ENCODE data around the gene POLA2. TPM values are rescaled to one million over a fixed set of nuclear protein-coding genes. Genes with fewer than 3 reads are reported as not detected.
"Not testable (repeated sequence)": the region's sequence is repeated elsewhere in the genome, so short reads cannot be mapped to it uniquely, and the experiment has no call there.

The POLA2 gene
- total RNA-seq, 2 experiments from 2014 or later: 62.9 to 66.9 TPM

DNA sequence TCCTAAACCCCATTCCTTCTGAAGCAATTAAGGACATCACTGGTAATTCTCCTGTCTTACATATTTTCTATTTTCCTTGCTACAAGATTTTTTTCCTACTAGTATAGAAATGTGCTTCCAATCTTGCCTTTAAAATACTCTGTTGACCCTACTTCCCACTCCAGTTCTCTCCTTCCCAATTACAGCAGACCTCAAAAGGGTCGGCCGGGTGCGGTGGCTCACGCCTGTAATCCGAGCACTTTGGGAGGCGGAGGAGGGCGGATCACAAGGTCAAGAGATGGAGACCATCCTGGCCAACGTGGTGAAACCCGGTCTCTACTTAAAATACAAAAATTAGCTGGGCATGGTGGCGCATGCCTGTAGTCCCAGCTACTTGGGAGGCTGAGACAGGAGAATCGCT is 3.0 kb downstream of the POLA2 start:
- intact Hi-C loops (cut with micrococcal nuclease): loop anchor here (10.0 kb wide), 2 partner anchors 130 to 250 kb away; partner anchors contain the start of gene SYVN1
- Mint-ChIP-seq H3K4me1 (ENCODE audit: low read depth) (peaks cover 36% of the 10 kb centered on the region), H3K4me3 (peak overlapping the region; percentile 47), H3K27ac (peak overlapping the region; percentile 25), H3K36me3 (peaks cover 42% of the 10 kb centered on the region)
- ChIA-PET POLR2A (interaction anchor here (0.7 to 1.5 kb wide), 2 partner anchors 69 to 198 kb away, joined by 3 read pairs; partner anchors contain the start of gene DPF2), CTCF (interaction anchor here (1.3 to 2.4 kb wide), 3 partner anchors 11 to 65 kb away, joined by 7 to 9 read pairs (median 9); no protein-coding TSS in a partner anchor)
- not testable (repeated sequence) for H3K27me3 Mint-ChIP-seq, DNase-seq, H3K9me3 Mint-ChIP-seq

DNA sequence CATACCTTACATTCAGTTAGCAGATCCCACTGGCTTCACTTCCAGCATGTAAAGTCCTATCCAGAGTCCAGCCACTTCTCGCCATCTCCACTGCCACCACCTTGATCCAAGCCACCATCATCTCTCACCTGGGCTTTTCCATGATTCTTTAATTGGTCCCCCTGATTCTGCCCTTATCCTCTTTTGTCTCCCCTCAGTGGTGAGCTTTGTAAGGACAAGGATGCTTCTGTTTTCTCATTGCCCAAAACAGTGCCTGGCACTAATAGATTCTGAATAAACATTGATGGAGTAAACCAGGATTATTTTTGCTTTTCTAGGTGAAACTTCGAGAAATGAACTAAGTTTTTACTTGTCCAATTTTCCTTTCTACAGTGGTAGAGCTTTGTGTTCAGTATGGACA is 4.4 kb downstream of the POLA2 start:
- Mint-ChIP-seq H3K27me3 (no peaks in the 10 kb centered on the region), H3K4me3 (no peak overlapping the region), H3K9me3 (no peaks in the 10 kb centered on the region), H3K36me3 (peaks cover 50% of the 10 kb centered on the region), H3K27ac (no peak overlapping the region), H3K4me1 (ENCODE audit: low read depth) (peaks cover 28% of the 10 kb centered on the region)
- no peak for DNase-seq
- ChIA-PET CTCF (interaction anchor here (1.3 to 2.4 kb wide), 4 partner anchors 9 to 64 kb away, joined by 3 to 9 read pairs (median 8); no protein-coding TSS in a partner anchor), POLR2A (interaction anchor here (0.6 kb wide), 1 partner anchor 11 kb away, joined by 3 read pairs; no protein-coding TSS in a partner anchor)
- intact Hi-C loops (cut with micrococcal nuclease): loop anchor here (10.0 kb wide), 2 partner anchors 131 to 249 kb away; partner anchors contain the start of gene SYVN1

DNA sequence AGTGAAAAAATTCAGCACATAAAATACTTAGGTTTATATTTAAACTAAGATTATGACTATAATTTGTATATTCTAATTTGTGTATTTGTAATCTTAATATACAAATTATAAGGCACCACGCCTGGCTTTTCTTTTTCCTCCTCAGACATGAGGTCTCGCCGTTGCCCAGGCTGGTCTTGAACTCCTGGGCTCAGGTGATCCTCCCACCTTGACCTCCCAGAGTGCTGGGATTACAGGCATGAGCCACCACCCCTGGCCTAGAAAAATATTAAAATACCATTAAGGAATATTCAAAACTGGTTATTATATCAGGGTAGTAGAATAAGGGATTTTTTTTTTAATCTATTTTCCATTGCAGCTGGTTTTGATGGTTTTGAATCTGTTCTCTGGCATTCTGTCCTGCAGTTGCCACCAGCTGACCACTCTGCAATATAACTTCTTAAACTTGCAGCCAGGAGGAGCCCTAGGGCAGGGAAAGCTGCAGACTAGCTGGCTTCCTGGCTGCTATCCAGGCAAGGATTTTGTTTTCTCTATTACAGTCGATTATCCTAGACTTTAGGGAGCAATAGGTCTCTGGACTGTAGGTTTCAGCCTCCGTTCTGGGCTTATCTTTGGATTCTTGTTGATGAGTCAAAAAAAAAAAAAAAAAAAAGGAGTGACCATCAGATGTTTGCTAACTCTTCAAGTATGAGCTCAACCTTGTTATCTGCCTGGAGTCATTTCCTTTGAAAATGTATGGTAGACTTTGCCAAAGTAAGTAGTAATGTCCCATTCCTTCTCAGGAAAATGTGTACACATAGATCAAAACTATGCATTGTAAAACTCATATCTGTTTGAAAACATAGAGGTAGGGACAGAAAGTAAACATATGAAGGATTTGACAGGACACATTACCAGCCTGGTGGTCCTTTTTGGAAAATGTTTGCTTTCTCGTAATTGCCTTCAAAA is 13.2 kb downstream of the POLA2 start:
- CTCF ChIA-PET: interaction anchor here (0.6 to 8.8 kb wide), 9 partner anchors 10 to 76 kb away, joined by 3 to 104 read pairs (median 3); partner anchors contain the start of genes CDC42EP2, DPF2 and POLA2
- intact Hi-C loops (cut with micrococcal nuclease): loop anchor here (1.0 to 5.0 kb wide), 2 partner anchors 40 to 57 kb away; partner anchors contain the start of gene DPF2
- DNase-seq: peak; percentile 45

DNA sequence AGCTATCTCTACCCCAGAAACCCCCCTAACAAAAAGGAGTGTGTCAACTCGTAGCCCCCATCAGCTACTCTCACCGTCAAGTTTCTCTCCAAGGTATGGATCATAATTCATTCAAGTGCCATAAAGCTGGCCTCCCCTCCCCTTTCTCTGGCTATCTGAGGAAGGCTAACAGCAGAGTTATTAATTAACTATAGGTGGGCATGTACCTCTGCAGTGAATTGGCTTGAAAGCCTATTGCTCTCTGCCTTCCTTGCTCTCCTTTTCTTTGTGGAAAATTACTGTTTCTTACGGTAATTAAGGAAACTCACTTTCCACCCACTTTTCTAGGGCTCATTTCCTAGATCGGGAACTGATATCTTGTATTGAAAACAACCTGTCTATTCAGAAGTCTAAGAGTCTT is 14.1 kb downstream of the POLA2 start:
- ChIA-PET POLR2A (interaction anchor here (0.6 kb wide), 1 partner anchor 1885 kb away, joined by 4 read pairs; no protein-coding TSS in a partner anchor), CTCF (interaction anchor here (1.1 to 8.8 kb wide), 4 partner anchors 10 to 55 kb away, joined by 3 to 104 read pairs (median 22); partner anchors contain the start of gene CDC42EP2)
- DNase-seq: no peak
- Mint-ChIP-seq H3K27ac (no peak overlapping the region), H3K9me3 (no peaks in the 10 kb centered on the region), H3K27me3 (no peaks in the 10 kb centered on the region), H3K36me3 (peaks cover 43% of the 10 kb centered on the region), H3K4me3 (no peak overlapping the region), H3K4me1 (ENCODE audit: low read depth) (peaks cover 25% of the 10 kb centered on the region)
- intact Hi-C loops (cut with micrococcal nuclease): loop anchor here (1.0 to 5.0 kb wide), 2 partner anchors 39 to 56 kb away; partner anchors contain the start of gene DPF2

More for the DNA sequence above, 13.2 kb downstream of the POLA2 start:
- no peak overlapping the region for H3K27ac Mint-ChIP-seq
- no peak overlapping the region for H3K4me3 Mint-ChIP-seq
- H3K36me3 Mint-ChIP-seq: peaks cover 42% of the 10 kb centered on the region
- H3K27me3 Mint-ChIP-seq: no peaks in the 10 kb centered on the region
- H3K4me1 Mint-ChIP-seq (ENCODE audit: low read depth): peaks cover 19% of the 10 kb centered on the region
- POLR2A ChIA-PET: interaction anchor here (0.6 kb wide), 1 partner anchor 144 kb away, joined by 3 read pairs; no protein-coding TSS in a partner anchor
- no peaks in the 10 kb centered on the region for H3K9me3 Mint-ChIP-seq

DNA sequence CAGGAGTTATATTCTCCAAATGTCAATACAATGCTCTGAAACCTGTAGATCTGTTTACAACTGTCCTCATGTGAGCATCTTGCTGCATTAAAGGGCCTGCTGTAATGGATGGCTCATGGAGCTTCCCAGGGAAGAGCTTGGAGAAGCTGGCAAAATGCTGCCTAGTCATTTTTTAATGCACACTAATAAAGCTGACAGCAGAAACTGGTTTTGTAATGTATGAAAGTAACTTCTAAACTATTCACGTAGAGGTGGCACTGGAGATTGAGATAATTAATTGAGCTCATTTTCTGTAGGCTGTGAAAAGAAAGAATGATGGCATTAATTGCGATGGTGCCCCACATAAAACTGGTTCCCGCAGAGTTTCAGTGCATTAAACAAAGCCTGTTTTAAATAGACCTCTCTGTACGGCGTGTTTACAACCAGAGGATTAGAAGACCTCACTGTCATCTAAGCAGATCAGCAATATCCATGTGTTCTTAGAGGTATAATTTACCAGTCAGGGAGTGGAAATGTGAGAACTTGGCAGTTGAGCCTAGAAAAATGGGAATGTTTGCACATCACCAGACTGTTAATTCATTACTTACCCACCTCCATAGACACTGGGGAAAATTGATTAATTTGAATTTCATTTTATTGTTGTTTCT is 16.0 kb downstream of the POLA2 start:
- no peak for DNase-seq
- no peaks in the 10 kb centered on the region for H3K27me3 Mint-ChIP-seq
- peaks cover 52% of the 10 kb centered on the region for H3K36me3 Mint-ChIP-seq
- no peaks in the 10 kb centered on the region for H3K9me3 Mint-ChIP-seq
- POLR2A ChIA-PET: no interaction called here
- CTCF ChIA-PET: interaction anchor here (0.8 to 8.8 kb wide), 6 partner anchors 15 to 168 kb away, joined by 3 to 104 read pairs (median 4); partner anchors contain the start of gene CDC42EP2
- no peak overlapping the region for H3K4me3 Mint-ChIP-seq
- intact Hi-C loops (cut with micrococcal nuclease): loop anchor here (5.0 kb wide), 1 partner anchor 55 kb away; the partner anchor contains the start of gene DPF2
- peaks cover 25% of the 10 kb centered on the region for H3K4me1 Mint-ChIP-seq (ENCODE audit: low read depth)
- H3K27ac Mint-ChIP-seq: no peak overlapping the region

DNA sequence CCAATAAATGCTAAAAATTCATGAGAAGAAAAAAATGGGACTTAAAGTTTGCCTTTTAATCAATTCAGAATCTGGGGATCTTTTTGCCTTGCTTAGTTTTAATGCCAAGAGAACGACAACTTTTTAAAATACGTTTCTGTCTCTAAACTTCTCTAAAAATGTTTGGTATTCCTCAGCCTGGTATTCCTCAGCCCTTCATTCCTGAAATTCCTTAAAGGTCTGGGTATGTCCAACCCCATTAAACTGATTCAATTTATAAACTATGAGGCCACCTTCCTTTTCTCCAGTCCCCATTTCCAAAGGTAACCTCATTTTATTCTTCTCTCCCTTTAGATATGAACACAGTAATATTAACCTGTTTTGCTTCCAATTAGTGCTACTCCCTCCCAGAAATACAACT is 16.6 kb downstream of the POLA2 start:
- H3K4me3 Mint-ChIP-seq: no peak overlapping the region
- no peaks in the 10 kb centered on the region for H3K27me3 Mint-ChIP-seq
- H3K36me3 Mint-ChIP-seq: peaks cover 52% of the 10 kb centered on the region
- DNase-seq: no peak
- ChIA-PET CTCF (interaction anchor here (1.1 to 8.8 kb wide), 3 partner anchors 16 to 51 kb away, joined by 4 to 104 read pairs (median 4); partner anchors contain the start of gene CDC42EP2), POLR2A (interaction anchor here (0.6 kb wide), 1 partner anchor 16 kb away, joined by 3 read pairs; the partner anchor contains the start of gene POLA2)
- no peaks in the 10 kb centered on the region for H3K9me3 Mint-ChIP-seq
- H3K27ac Mint-ChIP-seq: no peak overlapping the region
- H3K4me1 Mint-ChIP-seq (ENCODE audit: low read depth): peaks cover 25% of the 10 kb centered on the region
- intact Hi-C loops (cut with micrococcal nuclease): loop anchor here (5.0 kb wide), 1 partner anchor 54 kb away; the partner anchor contains the start of gene DPF2

DNA sequence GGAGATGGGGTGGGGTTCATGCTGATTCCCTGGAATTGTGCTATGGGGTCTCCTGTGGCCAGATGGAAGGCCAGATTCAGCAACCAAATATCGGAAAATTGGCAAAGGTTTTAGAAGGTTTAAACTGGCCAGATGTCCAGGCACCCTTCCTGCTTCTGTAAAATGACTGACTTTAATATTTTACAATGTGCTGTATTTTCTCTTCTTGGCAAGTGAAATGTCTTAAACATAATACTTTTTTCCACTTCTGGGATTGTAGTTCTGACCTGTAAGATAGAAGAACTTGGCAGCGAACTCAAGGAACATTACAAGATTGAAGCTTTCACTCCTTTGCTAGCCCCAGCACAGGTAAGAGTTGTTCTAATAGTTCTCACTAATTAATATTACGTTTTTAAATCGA is 17.5 kb downstream of the POLA2 start:
- DNase-seq: no peak
- Mint-ChIP-seq H3K4me3 (no peak overlapping the region), H3K9me3 (no peaks in the 10 kb centered on the region), H3K27ac (peak overlapping the region; percentile 83), H3K4me1 (ENCODE audit: low read depth) (peaks cover 25% of the 10 kb centered on the region), H3K27me3 (no peaks in the 10 kb centered on the region), H3K36me3 (peaks cover 51% of the 10 kb centered on the region)
- POLR2A ChIA-PET: interaction anchor here (0.6 to 2.5 kb wide), 4 partner anchors 17 to 225 kb away, joined by 3 to 11 read pairs (median 3); partner anchors contain the start of gene POLA2
- intact Hi-C loops (cut with micrococcal nuclease): loop anchor here (5.0 kb wide), 1 partner anchor 53 kb away; the partner anchor contains the start of gene DPF2
- CTCF ChIA-PET: interaction anchor here (1.1 to 8.8 kb wide), 7 partner anchors 13 to 54 kb away, joined by 3 to 104 read pairs (median 6); partner anchors contain the start of genes CDC42EP2 and POLA2

DNA sequence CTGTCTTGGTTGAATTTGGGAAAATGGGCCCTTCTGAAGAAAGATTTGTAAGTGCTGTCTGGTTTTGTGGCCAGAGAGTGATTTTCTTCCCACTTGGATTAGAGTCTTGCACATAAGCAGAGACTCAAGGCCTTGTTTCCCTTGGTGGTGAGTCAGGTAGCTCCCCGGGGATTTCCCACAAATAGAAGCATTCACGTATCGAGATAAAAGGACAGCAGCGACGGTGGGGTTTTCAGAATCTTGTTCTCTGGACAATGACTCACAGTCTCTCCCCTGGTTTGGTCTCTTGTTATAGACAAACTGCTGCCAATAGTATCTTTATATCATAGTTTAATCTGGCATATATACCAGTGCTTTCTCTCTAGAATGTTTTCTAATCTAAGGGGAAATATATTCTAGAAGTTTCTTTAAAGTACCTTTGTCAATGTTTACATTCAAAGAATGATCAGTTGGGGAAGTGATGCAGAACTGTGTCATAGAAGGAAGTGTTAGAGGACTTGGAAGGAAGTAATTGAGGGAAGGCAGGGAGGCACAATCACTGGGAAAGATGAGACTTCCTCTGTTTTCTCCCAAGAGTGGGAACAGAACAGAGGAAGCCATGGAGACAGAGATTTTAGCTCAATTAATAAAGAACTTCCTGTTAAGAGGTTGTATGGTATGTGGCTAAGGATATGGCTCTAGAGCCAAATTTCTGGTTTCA is 18.1 kb downstream of the POLA2 start:
- ChIA-PET POLR2A (interaction anchor here (0.6 to 2.5 kb wide), 5 partner anchors 18 to 224 kb away, joined by 3 to 11 read pairs (median 3); partner anchors contain the start of gene POLA2), CTCF (interaction anchor here (0.7 to 8.8 kb wide), 7 partner anchors 14 to 75 kb away, joined by 3 to 104 read pairs (median 6); partner anchors contain the start of genes CDC42EP2 and POLA2)
- peak overlapping the region; percentile 83 for H3K27ac Mint-ChIP-seq
- H3K4me1 Mint-ChIP-seq (ENCODE audit: low read depth): peaks cover 25% of the 10 kb centered on the region
- peaks cover 55% of the 10 kb centered on the region for H3K36me3 Mint-ChIP-seq
- no peaks in the 10 kb centered on the region for H3K27me3 Mint-ChIP-seq
- H3K4me3 Mint-ChIP-seq: no peak overlapping the region
- H3K9me3 Mint-ChIP-seq: no peaks in the 10 kb centered on the region
- DNase-seq: peak; percentile 79
- intact Hi-C loops (cut with micrococcal nuclease): loop anchor here (5.0 kb wide), 1 partner anchor 52 kb away; the partner anchor contains the start of gene DPF2

DNA sequence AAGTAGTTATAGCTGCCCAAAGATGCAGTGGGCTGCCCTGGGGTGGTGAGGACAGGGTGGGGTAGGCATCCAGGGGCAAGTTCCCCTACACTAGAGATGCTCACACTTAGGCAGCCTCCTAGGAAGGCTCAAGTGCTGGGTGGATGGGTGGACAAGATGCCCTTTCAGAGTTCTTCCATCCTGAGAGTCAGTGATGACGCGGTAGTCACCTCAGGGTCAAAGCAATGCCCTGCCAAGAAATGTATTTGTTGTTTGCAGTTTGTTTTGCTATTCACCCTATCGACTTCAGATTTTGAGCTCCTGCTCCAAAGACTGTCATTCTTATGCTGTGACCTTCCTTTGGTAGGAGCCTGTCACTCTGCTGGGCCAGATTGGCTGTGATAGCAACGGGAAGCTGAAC is 18.9 kb downstream of the POLA2 start:
- H3K27me3 Mint-ChIP-seq: no peaks in the 10 kb centered on the region
- POLR2A ChIA-PET: interaction anchor here (0.7 to 2.5 kb wide), 3 partner anchors 18 to 49 kb away, joined by 3 to 11 read pairs (median 3); partner anchors contain the start of gene POLA2
- intact Hi-C loops (cut with micrococcal nuclease): no loop called here

DNA sequence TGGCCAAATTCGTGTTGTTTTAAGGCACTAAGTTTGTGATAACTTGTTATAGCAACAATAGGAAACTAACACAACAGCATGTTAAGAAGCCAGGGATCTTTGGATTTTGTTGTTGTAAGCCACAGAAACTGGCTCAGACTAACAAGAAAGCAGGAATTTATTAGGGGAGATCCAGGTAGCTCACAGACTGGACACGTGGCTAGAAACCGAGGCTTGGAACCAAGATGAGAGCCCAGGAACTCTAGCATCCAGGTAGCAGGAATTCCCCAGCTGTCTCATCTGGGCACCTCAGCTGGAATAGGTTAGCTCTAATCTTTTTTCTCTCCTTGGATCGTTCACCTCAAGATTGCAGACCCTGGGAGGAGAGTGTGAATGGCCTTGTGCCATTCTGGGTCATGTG is 24.9 kb downstream of the POLA2 start:
- intact Hi-C loops (cut with micrococcal nuclease): no loop called here
- no peaks in the 10 kb centered on the region for H3K9me3 Mint-ChIP-seq
- DNase-seq: no peak
- no peak overlapping the region for H3K27ac Mint-ChIP-seq
- H3K4me1 Mint-ChIP-seq (ENCODE audit: low read depth): peaks cover 4% of the 10 kb centered on the region
- peaks cover 50% of the 10 kb centered on the region for H3K36me3 Mint-ChIP-seq
- POLR2A ChIA-PET: no interaction called here
- H3K4me3 Mint-ChIP-seq: no peak overlapping the region
- no peaks in the 10 kb centered on the region for H3K27me3 Mint-ChIP-seq
- CTCF ChIA-PET: interaction anchor here (1.5 kb wide), 1 partner anchor 29 kb away, joined by 4 read pairs; no protein-coding TSS in a partner anchor

More for the DNA sequence above, 18.9 kb downstream of the POLA2 start:
- no peak overlapping the region for H3K27ac Mint-ChIP-seq
- no peak for DNase-seq
- peaks cover 57% of the 10 kb centered on the region for H3K36me3 Mint-ChIP-seq
- H3K4me3 Mint-ChIP-seq: no peak overlapping the region
- H3K4me1 Mint-ChIP-seq (ENCODE audit: low read depth): peaks cover 25% of the 10 kb centered on the region
- H3K9me3 Mint-ChIP-seq: no peaks in the 10 kb centered on the region
- CTCF ChIA-PET: interaction anchor here (1.9 to 8.8 kb wide), 4 partner anchors 18 to 55 kb away, joined by 6 to 104 read pairs (median 12); partner anchors contain the start of genes CDC42EP2 and POLA2

Data from activated CD4-positive, alpha-beta memory T cell treated with anti-CD3 and anti-CD28 coated beads for 36 hours (primary cell).